ENCODE measurements around the gene SEC14L1.
"Not testable (repeated sequence)": the region's sequence is repeated elsewhere in the genome, so short reads cannot be mapped to it uniquely, and the experiment has no call there.

SEC14L1 gene

GRCh38 chr17:77246110-77247047 lies 105.6 kb downstream of the SEC14L1 start:
- no peak for DNase-seq (ENCODE audit: extremely low read depth, low read depth)
- TF ChIP-seq CTCF (IDR thresholded peaks at IDR 0.05; ENCODE audit: low read depth, low read length, missing control alignments), result no peak

GRCh38 chr17:77247048-77247541 lies 106.3 kb downstream of the SEC14L1 start:
- DNase-seq (ENCODE audit: extremely low read depth, low read depth), result no peak
- peak; percentile 91 for TF ChIP-seq CTCF (IDR thresholded peaks at IDR 0.05; ENCODE audit: low read depth, low read length, missing control alignments)
- H3K4me3 ChIP-seq (replicated peaks; ENCODE audit: low read depth, low read length), result peak overlapping the region; percentile 47

More at GRCh38 chr17:77246110-77247047, 105.6 kb downstream of the SEC14L1 start:
- peak overlapping the region; percentile 47 for H3K4me3 ChIP-seq (replicated peaks; ENCODE audit: low read depth, low read length)

- DNase-seq (ENCODE audit: extremely low read depth, low read depth), result no peak
- no peak for TF ChIP-seq CTCF (IDR thresholded peaks at IDR 0.05; ENCODE audit: low read depth, low read length, missing control alignments)
- no peak overlapping the region for H3K4me3 ChIP-seq (replicated peaks; ENCODE audit: low read depth, low read length)
Measured at GRCh38 chr17:77247609-77248008, 106.8 kb downstream of the SEC14L1 start.

GRCh38 chr17:77248216-77249114 lies 107.7 kb downstream of the SEC14L1 start:
- no peak for DNase-seq (ENCODE audit: extremely low read depth, low read depth)
- H3K4me3 ChIP-seq (replicated peaks; ENCODE audit: low read depth, low read length), result no peak overlapping the region
- TF ChIP-seq CTCF (IDR thresholded peaks at IDR 0.05; ENCODE audit: low read depth, low read length, missing control alignments), result no peak

GRCh38 chr17:77251622-77252183 lies 110.9 kb downstream of the SEC14L1 start:
- H3K4me3 ChIP-seq (replicated peaks; ENCODE audit: low read depth, low read length), result no peak overlapping the region
- no peak for TF ChIP-seq CTCF (IDR thresholded peaks at IDR 0.05; ENCODE audit: low read depth, low read length, missing control alignments)
- no peak for DNase-seq (ENCODE audit: extremely low read depth, low read depth)

- DNase-seq (ENCODE audit: extremely low read depth, low read depth); H3K4me3 ChIP-seq (replicated peaks; ENCODE audit: low read depth, low read length): not testable (repeated sequence)
Measured at GRCh38 chr17:77252306-77252705, 111.5 kb downstream of the SEC14L1 start.

All from HFF-Myc (cell line).